Muscle layer of colon (tissue), 2 donors: ENCODE data around the gene PHYKPL.
A peak's percentile ranks its signal among the peaks of the same experiment; 100 is the strongest.

ENCODE experiments used
- H3K27ac ChIP-seq: one replicate; pipeline ENCODE4 v1.7.0; 2013; ENCODE audit warnings: low read depth, mild to moderate bottlenecking, low read length, moderate library complexity
- H3K27me3 ChIP-seq, 2 donors: one replicate each; pipeline ENCODE4 v1.7.0; 2013; ENCODE audit warnings: low read length in 2 of 2, mild to moderate bottlenecking in 2 of 2; ENCODE audit not compliant: insufficient read depth in 2 of 2, control insufficient read depth in 1 of 2
- H3K36me3 ChIP-seq: one replicate; pipeline ENCODE4 v1.7.0; 2013; ENCODE audit warnings: mild to moderate bottlenecking, low read length; ENCODE audit not compliant: insufficient read depth
- H3K4me1 ChIP-seq: one replicate; pipeline ENCODE4 v1.7.0; 2013; ENCODE audit warnings: mild to moderate bottlenecking, low read length; ENCODE audit not compliant: insufficient read depth
- H3K4me3 ChIP-seq, 2 donors: one replicate each; pipeline ENCODE4 v1.7.0; 2013; ENCODE audit warnings: low read length in 2 of 2, low read depth in 1 of 2, mild to moderate bottlenecking in 1 of 2, moderate library complexity in 1 of 2
- H3K9ac ChIP-seq: one replicate; pipeline ENCODE4 v1.7.0; 2013; ENCODE audit warnings: low read length
- H3K9me3 ChIP-seq: one replicate; pipeline ENCODE4 v1.7.0; 2013; ENCODE audit warnings: mild to moderate bottlenecking, low read length
- donor health status: abdominal sarcoma.
- donor health status: Adenocarcinoma of cecum.

Gene PHYKPL

DNA sequence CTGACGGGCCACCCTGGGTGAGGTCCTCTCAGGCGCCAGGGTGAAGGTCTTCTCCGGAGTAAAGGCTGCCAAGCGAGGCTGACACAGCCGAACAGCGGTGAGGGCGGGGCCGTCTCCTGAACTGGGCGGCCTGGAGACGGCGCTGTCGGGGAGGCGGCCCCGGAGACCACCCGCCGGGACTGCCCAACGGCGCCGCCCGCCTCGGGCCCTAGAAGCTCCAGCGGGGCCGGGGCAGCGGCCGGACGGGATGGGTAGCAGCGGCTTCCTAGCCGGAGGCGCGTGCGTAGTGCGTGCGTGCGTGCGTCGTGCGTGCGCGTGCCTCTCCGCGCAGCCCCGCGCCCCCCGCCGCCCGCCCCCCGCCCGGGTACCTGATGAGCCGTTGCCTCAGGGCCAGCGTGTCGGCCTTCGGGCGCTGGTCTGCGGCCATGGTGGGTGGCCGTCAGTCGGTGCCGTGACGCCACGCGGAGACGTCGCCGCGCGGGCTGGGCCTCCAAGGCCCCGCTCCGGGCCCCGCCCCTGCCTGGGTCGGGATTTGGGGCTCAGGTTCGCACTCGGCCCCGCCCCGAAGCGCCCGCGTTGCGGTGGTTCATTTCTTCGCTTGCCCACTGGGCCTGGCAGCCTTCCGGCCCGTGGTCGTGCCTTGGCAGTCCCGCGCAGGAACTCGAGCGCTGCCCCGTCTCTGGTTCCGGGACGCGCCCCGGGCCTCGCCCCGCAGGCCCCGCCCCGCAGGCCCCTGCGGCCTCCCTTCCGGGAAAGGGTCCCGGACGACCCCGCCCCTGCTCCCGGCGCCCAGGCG lies at the start of gene PHYKPL:
Gene PHYKPL (minus strand): TSS at position 679 of the 796 bp plus-strand sequence. CDS start 252 bp downstream, at position 427.
- Histone ChIP-seq H3K27me3 (no peaks in the 10 kb centered on the region), H3K4me1 (peaks cover 24% of the 10 kb centered on the region), H3K9ac (peak within 1 kb of the TSS; percentile 85)

DNA sequence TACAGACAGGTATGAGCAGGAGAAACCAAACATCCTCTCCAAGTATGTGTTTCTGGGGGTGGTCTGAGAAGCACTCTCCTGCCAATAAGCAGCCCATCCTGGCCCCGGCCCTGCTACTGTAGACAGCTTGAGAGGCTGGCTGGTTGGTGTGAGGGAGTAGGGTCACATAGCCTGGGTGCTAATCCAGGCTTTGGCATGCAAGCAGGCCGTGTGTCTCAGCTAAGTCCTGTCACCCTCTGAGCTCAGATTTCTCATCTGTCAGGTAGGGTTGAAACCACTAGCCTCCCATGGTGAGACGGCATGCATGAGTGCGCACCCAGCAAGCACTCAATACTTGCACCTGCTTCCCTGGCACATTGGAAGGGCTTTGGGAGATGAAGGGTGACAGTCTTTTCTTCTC lies 49.8 kb upstream of the PHYKPL start:
- no peak overlapping the region for H3K4me3 ChIP-seq
- no peaks in the 10 kb centered on the region for H3K9me3 ChIP-seq
- no peaks in the 10 kb centered on the region for H3K36me3 ChIP-seq
- H3K27me3 ChIP-seq, result peaks cover 0 to 10% of the 10 kb centered on the region in 2 donors
- H3K27ac ChIP-seq, result no peak overlapping the region
- H3K9ac ChIP-seq, result no peak overlapping the region
- H3K4me1 ChIP-seq, result no peaks in the 10 kb centered on the region

More for the DNA sequence above, at the start of gene PHYKPL:
- Histone ChIP-seq H3K4me3 (peak within 1 kb of the TSS; percentile 86 to 99), H3K36me3 (peaks cover 29% of the 10 kb centered on the region), H3K27ac (peak within 1 kb of the TSS; percentile 97), H3K9me3 (no peaks in the 10 kb centered on the region)

DNA sequence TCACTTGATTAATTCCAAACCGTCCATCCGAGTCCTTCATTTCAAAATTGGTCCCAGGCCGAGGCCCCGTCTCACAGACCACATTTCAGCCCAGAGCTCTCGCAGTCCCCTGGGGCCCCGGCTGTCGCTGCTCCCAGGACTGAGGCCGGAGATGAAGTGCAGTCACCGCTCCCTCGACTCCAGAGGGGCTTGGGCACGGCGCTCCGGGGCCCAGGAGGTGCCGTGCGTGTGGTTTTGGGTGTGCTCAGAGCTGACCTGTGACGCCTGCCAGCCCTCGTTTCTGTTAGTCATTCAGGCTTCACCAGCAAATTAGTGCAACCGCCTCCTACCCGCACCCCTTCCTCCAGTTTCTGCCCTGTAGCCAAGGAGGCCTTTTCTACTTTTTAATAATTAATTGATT lies 48.7 kb upstream of the PHYKPL start:
- Histone ChIP-seq H3K9me3 (no peaks in the 10 kb centered on the region), H3K9ac (no peak overlapping the region), H3K4me1 (no peaks in the 10 kb centered on the region), H3K4me3 (no peak overlapping the region), H3K36me3 (no peaks in the 10 kb centered on the region), H3K27ac (no peak overlapping the region), H3K27me3 (peaks cover 0 to 10% of the 10 kb centered on the region in 2 donors)

DNA sequence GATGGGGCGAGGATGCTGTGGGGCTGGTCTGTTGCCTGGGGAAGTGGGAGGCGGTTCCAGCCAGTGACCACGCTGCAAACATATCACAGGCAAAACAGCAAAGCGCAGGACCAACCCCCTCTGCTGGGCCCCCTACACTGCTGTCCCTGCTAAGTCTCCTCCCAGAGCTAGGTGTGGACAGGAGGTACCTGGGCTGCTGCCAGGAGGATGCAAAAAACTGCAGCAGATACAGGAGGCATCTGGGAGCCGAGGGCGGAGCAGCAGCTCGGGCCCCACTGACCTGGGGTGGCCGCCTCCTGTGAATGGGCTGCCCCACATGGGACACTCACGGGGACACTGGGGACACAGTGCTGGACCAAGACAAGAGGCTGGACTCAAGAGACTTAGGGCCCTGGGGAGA lies 48.0 kb upstream of the PHYKPL start:
- Histone ChIP-seq H3K9ac (no peak overlapping the region), H3K4me1 (no peaks in the 10 kb centered on the region), H3K4me3 (no peak overlapping the region), H3K36me3 (no peaks in the 10 kb centered on the region), H3K27me3 (peaks cover 0 to 10% of the 10 kb centered on the region in 2 donors), H3K27ac (no peak overlapping the region), H3K9me3 (no peaks in the 10 kb centered on the region)

DNA sequence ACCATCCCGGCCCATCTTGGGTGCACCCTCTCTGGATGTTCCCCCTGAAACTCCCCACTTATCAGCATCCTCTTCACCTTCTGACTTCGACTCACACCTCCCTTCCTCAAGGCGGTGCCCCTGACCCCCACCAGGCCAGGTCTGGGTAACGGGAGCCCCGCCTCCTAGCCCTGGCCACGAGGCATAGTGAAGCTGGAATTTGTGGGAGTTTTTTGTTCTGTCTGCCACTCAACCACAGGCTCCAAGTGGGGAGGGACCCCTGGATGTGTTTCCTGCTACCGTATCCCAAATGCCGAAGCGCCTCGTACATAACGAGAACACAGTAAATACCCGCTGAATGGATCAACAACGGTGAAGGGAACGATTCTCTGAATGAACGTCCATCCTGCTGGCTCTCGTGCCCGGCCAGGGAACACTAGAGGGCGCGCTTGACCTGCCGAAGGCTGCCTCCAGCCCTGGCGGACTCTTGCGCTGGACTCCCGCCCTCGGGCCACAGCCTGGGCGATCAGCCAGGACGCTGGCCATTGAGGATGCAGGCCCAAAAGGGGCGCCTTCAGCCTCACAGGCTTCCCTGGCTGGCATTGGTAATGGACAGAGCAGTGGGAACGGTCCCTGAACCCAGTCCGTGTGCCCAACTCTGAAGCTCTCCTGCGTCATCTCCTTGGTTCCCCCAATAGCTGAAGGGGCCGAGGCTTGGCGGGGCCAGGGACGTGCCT lies 47.3 kb upstream of the PHYKPL start:
- no peak overlapping the region for H3K4me3 ChIP-seq

DNA sequence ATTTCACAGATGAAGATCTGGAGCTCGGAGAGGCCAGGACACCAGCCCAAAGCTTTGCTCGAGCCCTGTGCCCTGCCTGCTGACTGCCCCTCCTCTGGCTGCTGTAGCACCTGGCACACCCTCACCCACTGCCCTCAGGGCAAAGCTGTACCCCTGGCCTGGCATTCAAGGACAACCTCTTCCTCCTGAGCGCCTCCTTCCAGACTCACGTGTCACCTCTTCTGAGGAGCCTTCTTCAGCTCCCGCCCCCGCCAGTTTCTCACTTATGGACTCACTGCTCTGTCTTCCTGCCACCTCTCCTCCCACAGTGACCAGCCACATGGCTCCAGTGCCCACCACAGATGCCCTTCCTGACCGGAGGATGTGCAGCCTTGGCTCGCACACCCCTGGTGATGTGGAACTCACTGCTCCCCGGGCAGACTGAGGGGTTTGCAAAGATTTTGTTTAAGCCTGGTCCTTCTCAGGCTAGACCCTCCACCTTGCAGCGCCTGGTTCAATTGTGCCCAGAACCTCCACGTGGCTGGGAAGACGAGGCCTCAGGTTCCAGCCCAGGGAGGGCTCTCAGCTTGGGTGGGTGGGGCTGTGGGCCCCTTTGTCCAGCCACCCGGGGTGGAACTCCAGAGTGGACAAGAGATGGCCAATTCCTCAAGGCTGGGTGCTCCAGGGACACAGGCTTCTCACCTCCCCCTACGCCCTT lies 46.6 kb upstream of the PHYKPL start:
- peaks cover 0 to 10% of the 10 kb centered on the region in 2 donors for H3K27me3 ChIP-seq
- H3K36me3 ChIP-seq, result no peaks in the 10 kb centered on the region
- H3K9ac ChIP-seq, result no peak overlapping the region
- H3K4me3 ChIP-seq, result no peak overlapping the region
- no peaks in the 10 kb centered on the region for H3K9me3 ChIP-seq
- no peak overlapping the region for H3K27ac ChIP-seq
- no peaks in the 10 kb centered on the region for H3K4me1 ChIP-seq

More for the DNA sequence above, 47.3 kb upstream of the PHYKPL start:
- Histone ChIP-seq H3K4me1 (no peaks in the 10 kb centered on the region), H3K9me3 (no peaks in the 10 kb centered on the region), H3K36me3 (no peaks in the 10 kb centered on the region), H3K27ac (no peak overlapping the region), H3K9ac (no peak overlapping the region), H3K27me3 (peaks cover 0 to 10% of the 10 kb centered on the region in 2 donors)

DNA sequence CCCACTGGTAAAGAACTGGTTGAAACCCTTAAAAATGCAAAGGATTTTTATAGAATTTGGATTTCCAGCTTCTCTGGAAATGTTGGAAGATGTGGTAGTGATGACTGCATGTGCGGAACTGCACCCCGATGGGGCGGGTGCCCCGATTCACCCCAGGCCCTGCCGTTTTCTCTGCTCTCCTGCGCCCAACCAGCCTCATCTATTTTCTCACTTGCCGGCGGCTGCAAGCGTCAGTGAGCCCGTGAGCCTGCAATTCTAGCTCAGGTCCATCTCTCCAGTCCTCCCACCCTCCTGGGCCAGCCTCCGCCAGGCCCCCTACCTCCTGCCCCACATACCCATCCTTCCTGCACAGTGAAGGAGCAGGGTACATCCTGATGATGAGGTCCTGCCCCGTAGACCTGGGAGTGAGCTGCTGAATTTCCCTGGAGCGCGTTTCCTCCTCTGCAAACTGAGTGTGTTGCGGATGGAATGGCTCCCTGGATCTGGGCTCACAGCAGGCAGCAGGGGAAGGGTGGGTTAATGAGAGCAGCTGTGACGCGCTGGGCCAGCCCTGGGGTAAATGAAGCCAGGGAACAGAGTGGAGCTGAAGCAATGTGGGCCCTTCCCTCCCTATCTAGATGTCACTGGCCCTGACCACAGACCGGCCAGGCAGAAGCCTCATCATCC lies 45.9 kb upstream of the PHYKPL start:
- Histone ChIP-seq H3K27ac (no peak overlapping the region), H3K36me3 (no peaks in the 10 kb centered on the region), H3K9ac (no peak overlapping the region), H3K27me3 (peaks cover 0 to 10% of the 10 kb centered on the region in 2 donors), H3K4me3 (no peak overlapping the region), H3K9me3 (no peaks in the 10 kb centered on the region), H3K4me1 (no peaks in the 10 kb centered on the region)

DNA sequence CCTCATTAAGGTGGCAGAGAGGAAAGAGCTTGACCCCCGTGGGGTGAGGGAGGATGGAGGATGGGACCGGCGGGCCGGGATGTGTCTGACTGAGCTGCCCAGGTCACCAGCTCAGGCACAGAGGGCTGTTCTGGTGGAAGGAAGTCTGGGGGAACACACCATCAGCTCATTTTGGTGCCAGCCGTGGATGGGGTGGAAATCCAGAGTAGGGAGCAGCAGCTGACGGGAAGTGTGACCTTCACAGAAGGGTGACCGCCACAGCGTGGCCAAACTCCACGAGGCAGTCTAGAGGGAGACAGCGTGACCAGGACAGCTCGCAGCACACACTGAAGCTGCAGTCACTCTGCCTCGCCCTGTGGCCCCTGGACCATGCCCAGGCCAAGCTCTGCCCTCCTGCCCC lies 45.3 kb upstream of the PHYKPL start:
- H3K36me3 ChIP-seq, result no peaks in the 10 kb centered on the region
- peaks cover 0 to 10% of the 10 kb centered on the region in 2 donors for H3K27me3 ChIP-seq
- no peaks in the 10 kb centered on the region for H3K4me1 ChIP-seq
- H3K9me3 ChIP-seq, result no peaks in the 10 kb centered on the region
- H3K4me3 ChIP-seq, result no peak overlapping the region
- no peak overlapping the region for H3K9ac ChIP-seq
- H3K27ac ChIP-seq, result no peak overlapping the region

DNA sequence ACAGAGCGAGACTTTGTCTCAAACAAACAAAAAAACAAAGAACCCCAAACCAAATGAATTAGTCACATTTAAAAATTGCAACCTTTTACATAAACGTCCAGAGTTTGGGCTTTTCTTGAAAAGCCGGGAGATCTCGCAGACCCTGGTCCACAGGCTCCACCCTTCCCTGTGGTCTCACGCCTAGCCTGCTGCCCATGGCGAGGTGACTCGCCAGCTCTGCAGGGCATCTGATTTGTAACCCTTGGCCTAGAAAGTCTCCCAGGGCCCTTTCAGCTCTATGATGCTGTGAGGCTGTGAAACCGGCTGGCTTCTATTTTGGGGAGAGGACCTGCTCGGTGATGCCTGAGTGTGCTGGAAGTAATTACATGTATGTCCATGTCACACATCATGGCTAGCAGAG lies 44.7 kb upstream of the PHYKPL start:
- no peak overlapping the region for H3K9ac ChIP-seq
- H3K27ac ChIP-seq, result no peak overlapping the region
- H3K9me3 ChIP-seq, result no peaks in the 10 kb centered on the region
- no peaks in the 10 kb centered on the region for H3K36me3 ChIP-seq
- peaks cover 0 to 10% of the 10 kb centered on the region in 2 donors for H3K27me3 ChIP-seq
- no peak overlapping the region for H3K4me3 ChIP-seq
- H3K4me1 ChIP-seq, result no peaks in the 10 kb centered on the region

DNA sequence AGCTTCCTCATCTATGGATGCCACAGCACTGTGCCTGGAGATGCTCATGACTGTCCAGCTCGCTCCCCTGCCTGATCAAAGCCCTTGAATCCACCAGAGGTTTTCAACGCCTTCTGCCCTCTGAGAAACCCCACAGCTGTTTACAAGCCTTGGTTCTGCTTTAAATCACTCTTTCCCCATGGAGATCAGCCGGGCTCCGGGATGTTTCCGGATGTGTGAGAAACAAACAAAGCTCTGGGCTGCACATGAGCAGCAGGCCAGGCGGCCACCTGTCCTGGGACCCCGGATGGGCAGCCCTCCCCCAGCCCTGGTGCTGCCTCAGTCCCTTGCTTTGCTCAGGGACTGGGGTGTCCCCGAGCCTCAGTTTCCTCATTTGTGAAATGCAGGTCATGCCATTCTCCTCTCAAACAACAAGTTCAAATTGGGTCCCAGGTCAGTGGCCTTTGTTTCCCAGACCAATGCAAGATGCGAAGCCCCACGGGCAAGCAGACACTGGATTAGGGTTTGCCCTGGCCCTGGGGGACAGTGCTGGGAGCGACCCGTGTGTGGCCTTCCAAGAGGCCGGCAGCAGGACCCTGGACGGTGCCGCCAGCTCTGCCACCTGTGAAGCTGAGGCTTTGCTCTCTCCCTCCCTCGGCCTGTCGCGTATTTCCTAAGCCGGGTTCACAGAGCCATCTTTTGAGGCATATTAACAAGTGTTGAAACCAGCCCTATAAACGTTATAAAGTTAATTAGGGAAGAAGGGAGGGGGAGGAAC lies 42.4 kb upstream of the PHYKPL start:
- Histone ChIP-seq H3K4me3 (no peak overlapping the region), H3K9me3 (no peaks in the 10 kb centered on the region), H3K9ac (no peak overlapping the region), H3K36me3 (no peaks in the 10 kb centered on the region), H3K27me3 (peaks cover 0 to 10% of the 10 kb centered on the region in 2 donors), H3K27ac (no peak overlapping the region), H3K4me1 (no peaks in the 10 kb centered on the region)
